Measurements from ENCODE around the gene CDPF1.

DNA sequence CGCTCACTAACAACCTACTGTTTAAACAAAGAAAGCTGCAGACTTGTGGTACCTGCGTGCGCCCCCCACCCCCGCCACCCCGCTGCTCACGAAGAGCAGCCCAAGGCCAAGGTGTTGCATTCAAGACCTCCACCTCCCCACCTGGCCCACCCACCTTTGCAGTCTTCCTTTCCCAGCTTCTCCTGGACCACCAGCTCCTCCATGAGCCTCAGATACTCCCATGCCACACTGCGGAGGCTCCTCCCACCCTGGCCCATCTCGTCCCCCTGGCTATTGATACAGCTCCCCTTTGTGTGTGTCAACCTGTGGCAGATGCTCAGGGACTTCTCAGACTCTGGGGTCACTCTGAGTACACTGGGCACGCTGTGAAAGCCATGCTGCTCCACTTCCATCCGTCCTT, 3.9 kb downstream of the CDPF1 start:
- TF ChIP-seq, protein P1, sequence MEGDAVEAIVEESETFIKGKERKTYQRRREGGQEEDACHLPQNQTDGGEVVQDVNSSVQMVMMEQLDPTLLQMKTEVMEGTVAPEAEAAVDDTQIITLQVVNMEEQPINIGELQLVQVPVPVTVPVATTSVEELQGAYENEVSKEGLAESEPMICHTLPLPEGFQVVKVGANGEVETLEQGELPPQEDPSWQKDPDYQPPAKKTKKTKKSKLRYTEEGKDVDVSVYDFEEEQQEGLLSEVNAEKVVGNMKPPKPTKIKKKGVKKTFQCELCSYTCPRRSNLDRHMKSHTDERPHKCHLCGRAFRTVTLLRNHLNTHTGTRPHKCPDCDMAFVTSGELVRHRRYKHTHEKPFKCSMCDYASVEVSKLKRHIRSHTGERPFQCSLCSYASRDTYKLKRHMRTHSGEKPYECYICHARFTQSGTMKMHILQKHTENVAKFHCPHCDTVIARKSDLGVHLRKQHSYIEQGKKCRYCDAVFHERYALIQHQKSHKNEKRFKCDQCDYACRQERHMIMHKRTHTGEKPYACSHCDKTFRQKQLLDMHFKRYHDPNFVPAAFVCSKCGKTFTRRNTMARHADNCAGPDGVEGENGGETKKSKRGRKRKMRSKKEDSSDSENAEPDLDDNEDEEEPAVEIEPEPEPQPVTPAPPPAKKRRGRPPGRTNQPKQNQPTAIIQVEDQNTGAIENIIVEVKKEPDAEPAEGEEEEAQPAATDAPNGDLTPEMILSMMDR (IDR thresholded peaks at IDR 0.05) = no peak
- no peak for TF ChIP-seq POLR2AphosphoS5 (IDR thresholded peaks at IDR 0.05; ENCODE audit: insufficient read depth in 1 of 2, low read depth in 1 of 2)
